Large intestine (tissue), 3 donors: ENCODE results near the gene AICDA. TPM values are rescaled to one million over a fixed set of nuclear protein-coding genes. Genes with fewer than 3 reads are reported as not detected.
"Not testable (repeated sequence)": the region's sequence is repeated elsewhere in the genome, so short reads cannot be mapped to it uniquely, and the experiment has no call there.

Experiments
- DNase-seq, 2 donors: peaks; one replicate each; pipeline versions ENCODE4 v3.0.0 to v3.0.0-alpha.2; 2013
- H3K27ac ChIP-seq: one replicate; pipeline ENCODE4 v1.5.1; 2013; ENCODE audit warnings: low read length
- H3K27me3 ChIP-seq: 2 replicates; pipeline ENCODE4 v1.6.1; 2013; ENCODE audit warnings: low read length; ENCODE audit not compliant: control insufficient read depth, insufficient read depth
- H3K36me3 ChIP-seq: 2 replicates; pipeline ENCODE4 v1.6.1; 2013; ENCODE audit warnings: low read length; ENCODE audit not compliant: control insufficient read depth, insufficient read depth
- H3K4me1 ChIP-seq: one replicate; pipeline ENCODE4 v1.6.1; 2013; ENCODE audit warnings: low read length; ENCODE audit not compliant: control insufficient read depth, insufficient read depth
- H3K4me3 ChIP-seq: one replicate; pipeline ENCODE4 v1.5.1; 2013; ENCODE audit warnings: low read length
- H3K9me3 ChIP-seq: one replicate; pipeline ENCODE4 v1.6.1; 2013; ENCODE audit warnings: mild to moderate bottlenecking, low read depth, low read length, moderate library complexity; ENCODE audit not compliant: control insufficient read depth
- WGBS: methylation state at CpG from one replicate; pipeline ENCODE4 v1.1.5; 2013; ENCODE audit warnings: low lambda C conversion rate; ENCODE audit not compliant: insufficient coverage; 5-methylcytosine and 5-hydroxymethylcytosine counted together
- polyA plus RNA-seq: library from polyadenylated mRNA; unstranded; fragments of 120-200 nt; gene quantifications from one replicate; pipeline ENCODE4 v1.2.1, GENCODE V29; 2013

The AICDA gene
- polyA plus RNA-seq, 1 donor: 1.0 TPM

DNA sequence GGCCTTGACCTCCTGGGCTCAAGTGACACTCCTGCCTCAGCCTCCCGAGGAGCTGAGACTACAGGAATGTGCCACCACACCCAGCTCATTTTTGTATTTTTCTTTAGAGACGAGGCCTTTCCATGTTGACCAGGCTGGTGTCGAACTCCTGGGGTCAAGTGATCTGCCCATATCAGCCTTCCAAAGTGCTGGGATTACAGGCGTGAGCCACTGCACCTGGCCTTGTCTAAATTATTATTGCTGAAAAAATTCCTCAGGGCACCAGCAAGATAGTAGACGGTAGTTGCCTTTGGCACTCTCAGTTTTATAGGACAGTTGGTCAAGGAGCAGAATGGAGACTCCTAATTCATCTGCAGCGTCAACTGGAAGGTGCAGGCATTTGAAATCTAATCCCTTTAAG, 2.5 kb upstream of the AICDA start:
- no peak for DNase-seq
- Histone ChIP-seq H3K27ac (no peak overlapping the region), H3K36me3 (no peaks in the 10 kb centered on the region), H3K27me3 (no peaks in the 10 kb centered on the region), H3K9me3 (no peaks in the 10 kb centered on the region), H3K4me1 (peaks cover 8% of the 10 kb centered on the region), H3K4me3 (no peak overlapping the region)
- WGBS: 100% methylated on average over 1 of the region's 6 CpGs

DNA sequence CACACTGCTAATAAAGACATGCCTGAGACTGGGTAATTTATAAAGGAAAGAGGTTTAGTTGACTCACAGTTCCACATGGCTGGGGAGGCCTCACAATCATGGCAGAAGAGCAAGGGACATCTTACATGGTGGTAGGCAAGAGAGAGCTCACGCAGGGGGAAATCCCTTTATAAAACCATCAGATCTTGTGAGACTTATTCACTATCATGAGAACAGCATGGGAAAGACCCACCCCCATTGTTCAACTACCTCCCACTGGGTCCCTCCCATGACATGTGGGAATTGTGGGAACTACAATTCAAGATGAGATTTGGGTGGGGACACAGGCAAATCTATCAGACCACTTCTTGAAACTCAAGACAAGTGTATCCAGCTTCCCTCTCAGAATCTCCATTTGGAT, 1.2 kb upstream of the AICDA start:
- no CpG with 5 or more reads among the region's 1 CpG for WGBS
- not testable (repeated sequence) for H3K9me3 ChIP-seq, H3K4me1 ChIP-seq, H3K36me3 ChIP-seq, DNase-seq, H3K27me3 ChIP-seq, H3K27ac ChIP-seq, H3K4me3 ChIP-seq

- H3K4me3 ChIP-seq: no peak overlapping the region
- no peaks in the 10 kb centered on the region for H3K27me3 ChIP-seq
- WGBS: 0% methylated on average over 2 of the region's 5 CpGs
- peaks cover 3% of the 10 kb centered on the region for H3K9me3 ChIP-seq
- no peaks in the 10 kb centered on the region for H3K36me3 ChIP-seq
- H3K27ac ChIP-seq: no peak overlapping the region
- no peaks in the 10 kb centered on the region for H3K4me1 ChIP-seq
- DNase-seq: peak; percentile 35 to 49
Observed at GRCh38 chr12:8609061-8609570, 3.5 kb downstream of the AICDA start.

DNA sequence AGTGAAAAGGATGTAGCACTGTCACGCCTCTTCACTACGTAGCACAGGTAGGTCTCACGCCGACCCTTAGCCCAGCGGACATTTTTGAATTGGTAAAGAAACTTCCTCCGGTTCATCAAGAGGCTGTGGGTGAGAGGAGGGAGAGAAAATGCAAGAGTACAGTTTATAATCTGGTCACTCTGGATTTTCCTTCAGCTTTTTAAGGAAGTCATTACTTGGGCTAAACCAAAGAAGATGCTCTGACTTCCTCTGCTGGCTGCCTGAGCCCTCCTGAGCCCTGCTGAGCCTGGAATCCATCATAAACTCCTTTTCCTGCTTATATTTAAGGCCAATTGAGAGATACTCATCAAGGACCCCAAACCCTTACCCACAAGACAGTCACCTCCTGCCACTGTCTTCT, 5.8 kb downstream of the AICDA start:
- H3K27me3 ChIP-seq: no peaks in the 10 kb centered on the region
- H3K4me1 ChIP-seq: no peaks in the 10 kb centered on the region
- WGBS: 80% methylated on average over 2 of the region's 6 CpGs
- no peak for DNase-seq
- H3K9me3 ChIP-seq: peaks cover 3% of the 10 kb centered on the region
- H3K36me3 ChIP-seq: no peaks in the 10 kb centered on the region
- H3K27ac ChIP-seq: no peak overlapping the region
- no peak overlapping the region for H3K4me3 ChIP-seq

- Histone ChIP-seq H3K36me3 (no peaks in the 10 kb centered on the region), H3K9me3 (peaks cover 3% of the 10 kb centered on the region), H3K4me1 (no peaks in the 10 kb centered on the region), H3K27ac (no peak overlapping the region), H3K4me3 (no peak overlapping the region), H3K27me3 (no peaks in the 10 kb centered on the region)
- WGBS: no CpG with 5 or more reads among the region's 30 CpGs
- no peak for DNase-seq
Observed at GRCh38 chr12:8605057-8605456, 7.6 kb downstream of the AICDA start.

- Histone ChIP-seq H3K9me3 (peaks cover 3% of the 10 kb centered on the region), H3K4me3 (no peak overlapping the region), H3K4me1 (no peaks in the 10 kb centered on the region), H3K27me3 (no peaks in the 10 kb centered on the region), H3K27ac (no peak overlapping the region), H3K36me3 (no peaks in the 10 kb centered on the region)
- WGBS: 76% methylated on average over 2 of the region's 3 CpGs
- DNase-seq: no peak
Observed at GRCh38 chr12:8603856-8604255, 8.8 kb downstream of the AICDA start.

- no CpG with 5 or more reads among the region's 2 CpGs for WGBS
- DNase-seq: no peak
- H3K9me3 ChIP-seq: peaks cover 3% of the 10 kb centered on the region
- no peaks in the 10 kb centered on the region for H3K4me1 ChIP-seq
- H3K27ac ChIP-seq: no peak overlapping the region
- H3K36me3 ChIP-seq: no peaks in the 10 kb centered on the region
- no peaks in the 10 kb centered on the region for H3K27me3 ChIP-seq
- H3K4me3 ChIP-seq: no peak overlapping the region
Observed at GRCh38 chr12:8603286-8603685, 9.4 kb downstream of the AICDA start.

DNA sequence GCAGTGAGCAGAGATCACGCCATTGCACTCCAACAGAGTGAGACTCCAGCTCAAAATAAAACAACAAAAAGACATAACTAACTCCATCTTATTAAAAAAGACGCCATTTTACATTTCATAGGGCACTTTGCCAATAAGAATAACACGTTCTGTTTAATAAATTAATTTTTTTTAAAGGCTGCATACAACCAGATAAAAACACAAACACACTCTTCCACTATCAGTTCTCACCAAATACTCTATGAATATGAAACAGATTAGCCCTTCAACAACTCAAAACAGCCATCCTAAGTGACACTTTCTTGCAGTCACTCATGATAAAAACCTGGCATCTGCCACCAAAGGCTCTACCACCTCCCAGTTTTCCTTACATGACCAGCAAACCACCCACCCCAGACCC, 16.1 kb downstream of the AICDA start:
- DNase-seq: no peak
- Histone ChIP-seq H3K9me3 (no peaks in the 10 kb centered on the region), H3K27me3 (no peaks in the 10 kb centered on the region), H3K4me1 (no peaks in the 10 kb centered on the region), H3K36me3 (no peaks in the 10 kb centered on the region), H3K4me3 (no peak overlapping the region), H3K27ac (no peak overlapping the region)
- WGBS: 90% methylated on average over 2 of the region's 3 CpGs

- H3K27ac ChIP-seq: no peak overlapping the region
- DNase-seq: peak in 1 of 2 donors; percentile 18
- 58% methylated on average over 2 of the region's 8 CpGs for WGBS
- H3K4me1 ChIP-seq: peaks cover 4% of the 10 kb centered on the region
- no peaks in the 10 kb centered on the region for H3K9me3 ChIP-seq
- no peaks in the 10 kb centered on the region for H3K27me3 ChIP-seq
- H3K4me3 ChIP-seq: no peak overlapping the region
- no peaks in the 10 kb centered on the region for H3K36me3 ChIP-seq
Observed at GRCh38 chr12:8594072-8594471, 18.6 kb downstream of the AICDA start.

DNA sequence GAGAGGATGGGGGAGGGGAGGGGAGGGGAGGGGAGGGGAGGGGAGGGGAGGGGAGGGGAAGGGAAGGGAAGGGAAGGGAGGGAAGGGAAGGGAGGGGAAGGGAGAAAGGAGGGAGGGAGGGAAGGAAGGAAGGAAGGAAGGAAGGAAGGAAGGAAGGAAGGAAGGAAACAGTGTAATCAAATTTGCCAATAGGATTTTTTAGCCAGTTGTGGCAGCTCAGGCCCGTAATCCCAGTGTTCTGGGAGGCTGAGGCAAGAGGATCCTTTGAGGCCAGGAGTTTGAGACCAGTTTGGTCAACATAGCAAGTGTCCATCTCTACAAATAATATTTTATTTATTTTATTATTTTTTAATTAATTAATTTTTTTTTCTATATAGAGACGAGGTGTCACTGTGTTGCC, 19.4 kb downstream of the AICDA start:
- WGBS: no CpG with 5 or more reads among the region's 2 CpGs

GRCh38 chr12:8590842-8591545, 21.7 kb downstream of the AICDA start:
- DNase-seq: peak; percentile 65 to 83
- peaks cover 4% of the 10 kb centered on the region for H3K4me1 ChIP-seq
- H3K4me3 ChIP-seq: no peak overlapping the region
- H3K27ac ChIP-seq: no peak overlapping the region
- no peaks in the 10 kb centered on the region for H3K9me3 ChIP-seq
- no peaks in the 10 kb centered on the region for H3K27me3 ChIP-seq
- H3K36me3 ChIP-seq: no peaks in the 10 kb centered on the region
- no CpG with 5 or more reads among the region's 10 CpGs for WGBS

More for the DNA sequence above, 19.4 kb downstream of the AICDA start:
- Histone ChIP-seq H3K9me3 (no peaks in the 10 kb centered on the region), H3K27ac (no peak overlapping the region), H3K36me3 (no peaks in the 10 kb centered on the region), H3K4me1 (peaks cover 4% of the 10 kb centered on the region), H3K27me3 (no peaks in the 10 kb centered on the region), H3K4me3 (no peak overlapping the region)
- DNase-seq: no peak
